Upper lobe of left lung (tissue), 4 donors: ENCODE data around the gene C11orf42.

ENCODE experiments used
- CTCF ChIP-seq, 6 experiments: fragments of 450-650 bp in 4 of 6; fragments of 200-600 bp in 2 of 6; sonication (generic) in 2 of 6; IDR thresholded peaks; one replicate each; pipeline ENCODE4 v1.5.1; 2016 to 2019; ENCODE audit warnings: antibody characterized with exemption in 6 of 6
- EP300 ChIP-seq, 4 donors: sonication (generic); formaldehyde crosslinking; IDR thresholded peaks; one replicate each; pipeline ENCODE4 v1.5.1; 2017; ENCODE audit warnings: antibody characterized with exemption in 4 of 4, control low read depth in 2 of 4
- POLR2A ChIP-seq, 4 donors: fragments of 450-650 bp; IDR thresholded peaks; one replicate each; pipeline ENCODE4 v1.5.1; 2016 to 2017; ENCODE audit warnings: antibody characterized with exemption in 4 of 4, mild to moderate bottlenecking in 2 of 4

- TF ChIP-seq POLR2A (IDR thresholded peaks at IDR 0.05) (no peak), CTCF (IDR thresholded peaks at IDR 0.05) (no peak), EP300 (IDR thresholded peaks at IDR 0.05) (no peak)
These were observed 1.3 kb downstream of the C11orf42 start for GRCh38 chr11:6206456-6207180.
